Measurements from ENCODE around the gene HSPB3.
"Not testable (repeated sequence)": the region's sequence is repeated elsewhere in the genome, so short reads cannot be mapped to it uniquely, and the experiment has no call there.

HSPB3 gene, protein sequence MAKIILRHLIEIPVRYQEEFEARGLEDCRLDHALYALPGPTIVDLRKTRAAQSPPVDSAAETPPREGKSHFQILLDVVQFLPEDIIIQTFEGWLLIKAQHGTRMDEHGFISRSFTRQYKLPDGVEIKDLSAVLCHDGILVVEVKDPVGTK

DNA sequence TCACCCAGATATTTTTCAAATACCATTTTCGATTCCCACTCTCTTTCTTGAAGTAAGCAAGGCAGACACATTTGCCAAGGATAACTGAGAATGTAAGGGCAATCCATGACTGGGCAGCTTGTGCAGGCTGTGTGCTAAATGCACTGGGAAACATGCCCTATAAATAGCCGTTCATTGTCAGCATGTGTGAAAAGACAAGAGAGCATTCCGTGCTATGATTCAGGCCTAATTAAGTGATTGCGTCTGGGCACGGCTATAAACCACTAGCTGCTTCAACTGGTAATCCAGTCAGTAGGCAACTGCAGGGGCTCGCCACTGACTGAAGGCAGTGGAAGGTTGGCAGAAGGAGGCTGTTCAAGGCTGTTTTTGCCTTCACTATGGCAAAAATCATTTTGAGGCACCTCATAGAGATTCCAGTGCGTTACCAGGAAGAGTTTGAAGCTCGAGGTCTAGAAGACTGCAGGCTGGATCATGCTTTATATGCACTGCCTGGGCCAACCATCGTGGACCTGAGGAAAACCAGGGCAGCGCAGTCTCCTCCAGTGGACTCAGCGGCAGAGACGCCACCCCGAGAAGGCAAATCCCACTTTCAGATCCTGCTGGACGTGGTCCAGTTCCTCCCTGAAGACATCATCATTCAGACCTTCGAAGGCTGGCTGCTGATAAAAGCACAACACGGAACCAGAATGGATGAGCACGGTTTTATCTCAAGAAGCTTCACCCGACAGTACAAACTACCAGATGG, at the start of gene HSPB3:
TSS of gene HSPB3 (plus strand) at position 287 of the 745 bp plus-strand sequence. CDS start at position 378, 91 bp downstream.
- no peak for DNase-seq (ENCODE audit: low read depth)

GRCh38 chr5:54411176-54411575, 44.3 kb upstream of the HSPB3 start:
- no peak for DNase-seq (ENCODE audit: low read depth)

GRCh38 chr5:54412913-54413312, 42.6 kb upstream of the HSPB3 start:
- no peak for DNase-seq (ENCODE audit: low read depth)

DNA sequence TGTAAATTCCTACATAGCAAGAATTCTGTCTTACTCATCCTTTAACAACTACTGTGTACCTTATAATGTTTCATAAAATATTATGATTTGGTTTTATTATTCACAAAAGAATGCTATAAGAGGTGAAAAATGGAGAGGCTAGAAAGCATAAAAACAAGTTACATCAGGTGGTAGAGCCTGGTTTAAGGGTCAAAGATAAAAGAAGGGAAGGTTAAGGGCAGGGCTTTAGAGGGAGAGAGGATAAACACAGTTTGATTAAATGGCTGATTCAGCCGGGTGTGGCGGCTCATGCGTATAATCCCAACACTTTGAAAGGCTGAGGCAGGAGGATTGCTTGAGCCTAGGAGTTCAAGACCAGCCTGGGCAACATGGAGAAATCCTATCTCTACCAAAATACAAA, 40.4 kb upstream of the HSPB3 start:
- DNase-seq (ENCODE audit: low read depth) = no peak

GRCh38 chr5:54415896-54416601, 39.5 kb upstream of the HSPB3 start:
- DNase-seq (ENCODE audit: low read depth) = no peak

DNA sequence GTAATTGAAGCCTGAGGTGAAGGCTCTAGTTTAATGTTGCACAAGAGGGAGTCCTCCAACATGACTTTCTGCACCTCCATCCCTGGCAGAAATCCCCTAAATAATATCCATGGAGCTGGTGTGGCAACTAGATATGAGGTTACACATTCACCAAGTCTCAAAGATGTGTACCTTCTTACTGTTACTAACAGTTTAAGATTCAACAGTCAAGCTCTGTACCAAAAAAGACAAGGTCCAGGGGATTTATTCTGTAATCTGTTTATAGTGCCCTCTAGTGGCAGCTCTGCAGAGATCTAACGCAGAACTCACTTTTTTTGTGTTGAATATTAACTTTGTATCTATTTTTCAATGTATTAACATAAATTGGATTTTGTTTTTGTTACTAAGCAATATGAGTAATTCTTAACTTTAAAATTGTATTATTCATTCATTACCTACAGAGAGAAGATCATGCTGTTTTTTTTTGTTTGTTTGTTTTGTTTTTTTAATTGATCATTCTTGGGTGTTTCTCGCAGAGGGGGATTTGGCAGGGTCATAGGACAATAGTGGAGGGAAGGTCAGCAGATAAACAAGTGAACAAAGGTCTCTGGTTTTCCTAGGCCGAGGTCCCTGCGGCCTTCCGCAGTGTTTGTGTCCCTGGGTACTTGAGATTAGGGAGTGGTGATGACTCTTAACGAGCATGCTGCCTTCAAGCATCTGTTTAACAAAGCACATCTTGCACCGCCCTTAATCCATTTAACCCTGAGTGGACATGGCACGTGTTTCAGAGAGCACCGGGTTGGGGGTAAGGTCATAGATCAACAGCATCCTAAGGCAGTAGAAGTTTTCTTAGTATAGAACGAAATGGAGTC, 35.7 kb upstream of the HSPB3 start:
- not testable (repeated sequence) for DNase-seq (ENCODE audit: low read depth)

DNA sequence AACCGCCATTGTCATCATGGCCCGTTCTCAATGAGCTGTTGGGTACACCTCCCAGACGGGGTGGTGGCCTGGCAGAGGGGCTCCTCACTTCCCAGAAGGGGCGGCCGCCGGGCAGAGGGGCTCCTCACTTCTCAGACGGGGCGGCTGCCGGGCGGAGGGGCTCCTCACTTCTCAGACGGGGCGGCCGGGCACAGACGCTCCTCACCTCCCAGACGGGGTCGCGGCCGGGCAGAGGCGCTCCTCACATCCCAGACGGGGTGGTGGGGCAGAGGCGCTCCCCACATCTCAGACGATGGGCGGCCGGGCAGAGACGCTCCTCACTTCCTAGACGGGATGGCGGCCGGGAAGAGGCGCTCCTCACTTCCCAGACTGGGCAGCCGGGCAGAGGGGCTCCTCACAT, 35.0 kb upstream of the HSPB3 start:
- not testable (repeated sequence) for DNase-seq (ENCODE audit: low read depth)

DNA sequence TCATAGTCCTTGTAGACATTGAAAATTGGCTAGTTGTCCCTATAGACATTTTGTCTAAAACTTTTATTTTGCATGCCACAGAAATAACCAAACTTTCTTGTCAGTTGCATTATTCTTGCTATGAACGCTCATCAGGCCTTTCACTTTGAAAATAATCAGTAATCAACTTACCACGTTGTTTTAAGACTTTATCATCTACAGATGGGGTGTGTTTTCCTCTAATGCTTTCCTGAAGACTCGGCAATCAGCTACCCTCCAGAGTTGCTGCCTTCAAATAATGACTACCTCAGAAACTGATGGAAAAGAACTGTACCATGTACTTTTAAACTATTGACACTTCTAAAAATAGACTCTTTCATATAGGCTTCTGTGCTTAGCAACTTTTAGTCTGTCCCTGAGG, 33.5 kb upstream of the HSPB3 start:
- DNase-seq (ENCODE audit: low read depth) = no peak

- DNase-seq (ENCODE audit: low read depth) = no peak
Observed at GRCh38 chr5:54425258-54425657, 30.2 kb upstream of the HSPB3 start.

- no peak for DNase-seq (ENCODE audit: low read depth)
Observed at GRCh38 chr5:54426209-54426608, 29.3 kb upstream of the HSPB3 start.

DNA sequence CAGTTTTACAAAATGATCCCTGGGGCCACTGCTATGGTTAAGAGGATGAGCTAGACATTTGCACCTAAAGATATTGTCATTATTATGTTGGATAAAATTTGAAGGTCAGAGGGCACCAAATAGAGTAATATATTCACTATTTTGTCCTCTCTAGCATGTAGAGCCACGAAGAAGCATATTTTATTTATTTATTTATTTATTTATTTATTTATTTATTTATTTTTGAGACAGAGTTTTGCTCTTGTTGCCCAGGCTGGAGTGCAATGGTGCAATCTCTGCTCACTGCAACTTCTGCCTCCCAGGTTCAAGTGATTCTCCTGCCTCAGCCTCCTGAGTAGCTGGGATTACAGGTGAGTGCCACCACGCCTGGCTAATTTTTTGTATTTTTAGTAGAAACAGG, 20.8 kb upstream of the HSPB3 start:
- DNase-seq (ENCODE audit: low read depth) = not testable (repeated sequence)

DNA sequence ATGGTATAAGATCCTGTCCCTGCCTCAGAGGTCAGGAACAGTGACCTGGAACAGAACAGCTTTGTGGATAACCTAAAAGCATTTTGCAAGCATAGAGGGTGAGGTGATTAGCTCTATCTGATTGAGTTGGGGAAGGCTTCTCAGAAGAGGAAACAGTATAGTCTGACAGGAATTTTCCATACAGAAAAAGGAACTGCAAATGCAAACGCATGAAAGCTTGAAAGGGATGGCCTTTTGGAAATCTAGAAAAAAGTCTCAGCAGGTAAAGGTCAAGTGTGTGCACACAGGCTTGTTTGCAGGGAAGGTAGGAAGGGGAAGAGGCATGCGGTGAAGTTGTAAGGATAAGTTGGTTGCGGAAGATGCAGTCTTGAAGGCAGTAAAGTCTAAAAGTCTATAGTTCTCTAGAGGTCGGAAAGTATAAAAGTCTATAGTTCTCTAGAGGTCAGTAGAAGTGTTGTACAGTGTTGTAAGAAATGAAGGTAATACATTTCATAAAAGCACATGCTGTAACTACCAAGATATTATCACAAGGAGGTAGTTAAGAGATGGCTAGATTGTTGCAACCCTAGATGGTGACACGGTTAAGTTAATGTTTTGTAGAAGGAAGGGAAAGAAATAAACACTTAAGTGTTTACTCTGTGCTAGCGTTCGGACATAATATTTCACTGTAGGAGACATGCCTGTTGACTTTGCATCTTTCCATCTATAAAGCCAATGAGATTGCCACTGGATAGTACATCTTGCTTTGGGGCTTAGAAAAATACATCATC, 16.7 kb upstream of the HSPB3 start:
- no peak for DNase-seq (ENCODE audit: low read depth)

DNA sequence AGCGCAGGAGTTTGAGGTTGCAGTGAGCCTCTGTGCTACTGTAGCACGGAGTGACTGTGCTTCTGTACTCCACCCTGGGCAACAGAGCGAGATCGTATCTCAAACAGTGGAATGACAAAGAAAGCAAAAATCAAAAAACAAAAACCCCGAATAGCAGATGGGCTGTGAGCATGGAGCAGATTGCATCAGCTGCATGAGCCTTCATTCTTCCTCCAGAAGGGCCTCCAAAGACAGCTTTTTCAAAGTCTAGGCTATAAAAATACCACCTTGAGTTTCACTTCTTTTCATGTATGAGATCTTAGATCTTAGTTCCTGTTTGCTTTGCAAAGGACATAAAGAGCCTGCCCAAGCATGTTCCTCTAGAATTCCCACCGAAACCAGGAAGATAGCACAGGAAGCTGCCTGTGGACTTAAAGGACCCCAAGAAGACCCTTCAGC, 15.0 kb upstream of the HSPB3 start:
- DNase-seq (ENCODE audit: low read depth) = no peak

DNA sequence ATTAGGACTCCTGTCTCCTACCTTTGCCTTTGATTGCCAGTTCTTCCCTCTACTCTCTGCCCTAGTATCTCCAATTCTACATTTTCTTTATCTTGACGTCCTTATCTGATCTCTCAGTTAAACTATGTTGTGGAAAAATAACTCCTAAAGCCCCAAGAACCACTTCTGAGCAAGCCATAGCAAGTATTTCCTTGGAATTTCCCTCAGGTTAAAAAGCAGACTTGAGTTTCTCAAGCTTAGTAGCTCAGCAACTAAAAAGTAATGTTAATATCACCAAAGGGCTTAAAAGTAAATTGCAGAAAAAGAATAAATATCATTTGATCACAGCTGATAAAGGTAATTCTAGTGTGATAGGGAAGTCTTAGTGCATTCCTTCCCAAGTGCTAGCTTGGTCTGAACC, 13.2 kb upstream of the HSPB3 start:
- DNase-seq (ENCODE audit: low read depth) = no peak

- DNase-seq (ENCODE audit: low read depth) = no peak
Observed at GRCh38 chr5:54443270-54443669, 12.2 kb upstream of the HSPB3 start.

DNA sequence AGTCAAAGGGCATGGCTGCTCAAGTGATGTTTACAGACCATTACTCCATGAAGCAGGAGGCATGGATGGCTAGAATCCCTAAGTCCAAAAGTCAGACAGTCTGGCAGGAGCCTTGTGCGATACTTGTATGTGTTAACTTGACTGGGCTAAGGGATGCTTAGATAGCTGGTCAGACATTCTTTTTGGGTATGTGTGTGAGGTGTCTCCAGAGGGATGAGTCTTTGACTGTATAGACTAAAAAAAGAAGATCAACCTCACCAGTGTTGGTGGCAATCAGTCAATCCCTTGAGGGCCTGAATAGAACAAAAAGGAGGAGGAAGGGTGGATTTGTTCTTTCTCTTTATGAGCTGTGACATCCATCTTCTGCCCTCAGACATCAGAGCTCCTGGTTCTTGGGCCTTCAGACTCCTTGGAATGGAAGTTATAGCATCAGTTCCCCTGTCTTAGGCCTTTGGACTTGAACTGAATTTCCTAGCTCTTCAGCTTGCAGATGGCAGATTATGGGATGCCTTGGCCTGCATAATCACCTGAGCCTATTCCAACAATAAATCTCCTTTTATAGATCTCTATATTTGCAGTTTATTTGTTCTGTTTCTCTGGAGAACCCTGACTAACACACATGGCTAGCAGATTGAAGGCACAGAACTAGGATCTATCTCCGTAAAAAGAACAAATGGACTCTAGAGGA, 9.7 kb upstream of the HSPB3 start:
- DNase-seq (ENCODE audit: low read depth) = no peak

DNA sequence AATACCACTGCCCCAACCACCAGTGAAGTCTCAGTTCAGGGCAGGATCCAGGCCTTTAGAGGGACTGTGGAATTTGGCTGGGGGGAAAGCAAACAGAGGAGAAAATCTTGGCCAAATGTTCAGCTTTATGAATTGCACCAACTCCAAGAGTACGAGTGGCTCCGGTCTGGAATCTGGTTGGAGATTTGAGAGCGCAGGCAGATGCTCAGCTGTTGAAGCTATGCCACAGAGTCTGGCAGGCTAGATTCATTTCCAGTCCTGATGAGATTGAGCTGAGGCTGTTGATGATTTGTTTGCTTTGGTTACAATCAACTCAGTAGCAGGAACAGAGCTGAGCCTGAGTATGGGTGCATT, 9.1 kb upstream of the HSPB3 start:
- DNase-seq (ENCODE audit: low read depth) = no peak

GRCh38 chr5:54449923-54450322, 5.6 kb upstream of the HSPB3 start:
- DNase-seq (ENCODE audit: low read depth) = no peak

- DNase-seq (ENCODE audit: low read depth) = no peak
Observed at GRCh38 chr5:54450542-54450941, 5.0 kb upstream of the HSPB3 start.

GRCh38 chr5:54453046-54453445, 2.5 kb upstream of the HSPB3 start:
- DNase-seq (ENCODE audit: low read depth) = no peak

DNA sequence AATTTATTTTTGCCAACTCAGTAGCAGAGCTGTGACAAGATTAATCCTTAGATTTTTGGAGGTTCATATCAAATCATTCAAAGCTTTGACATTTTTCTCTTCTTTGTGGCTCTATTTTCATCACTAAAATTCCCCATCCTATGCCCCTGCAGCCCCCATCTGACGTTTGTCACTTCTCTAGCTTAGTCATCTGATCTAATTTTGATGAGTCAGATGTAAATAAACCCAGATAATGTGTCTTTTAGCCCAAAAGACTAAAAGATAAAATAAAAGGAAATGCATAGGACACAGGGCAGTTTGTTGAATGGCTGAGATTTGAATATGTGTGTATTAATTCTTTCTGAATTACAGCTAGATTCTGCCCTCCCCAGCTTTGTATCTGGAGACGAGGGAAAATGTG, 897 bp upstream of the HSPB3 start:
- DNase-seq (ENCODE audit: low read depth) = no peak
